PC-9 (cell line): Measurements from ENCODE around the gene MCF2L.

ENCODE experiments used
- EZH2 ChIP-seq: fragments of 200-600 bp; sonication (generic); IDR thresholded peaks from 2 replicates; pipeline ENCODE4 v1.8.0; 2017; ENCODE audit warnings: antibody characterized with exemption, low read depth
- TF ChIP-seq, protein P1 (sequence below): fragments of 200-600 bp; sonication (generic); conservative IDR thresholded peaks from 2 replicates; pipeline ENCODE4 v1.6.1; 2017; ENCODE audit warnings: mixed run types, antibody characterized with exemption, mild to moderate bottlenecking, moderate library complexity

DNA sequence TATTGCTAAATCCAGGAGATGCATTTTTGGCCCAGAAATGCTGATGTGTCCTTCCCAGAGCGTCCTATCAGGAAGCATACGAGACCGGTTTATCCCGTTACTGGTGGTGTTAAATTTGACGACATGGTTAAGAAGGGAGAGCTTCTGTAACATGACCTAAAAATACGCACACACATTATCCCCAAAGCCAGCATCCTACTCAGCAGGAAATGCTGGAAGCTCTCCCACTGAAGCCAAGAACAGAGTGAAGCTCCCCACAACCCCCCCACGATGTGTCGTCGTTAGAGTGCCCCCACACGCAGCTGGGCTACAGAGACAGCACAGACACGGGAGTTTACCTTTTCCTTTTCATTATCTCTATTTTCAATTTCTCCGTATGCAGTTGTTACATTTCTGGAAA is 45.1 kb upstream of the MCF2L start:
- TF ChIP-seq, protein P1, sequence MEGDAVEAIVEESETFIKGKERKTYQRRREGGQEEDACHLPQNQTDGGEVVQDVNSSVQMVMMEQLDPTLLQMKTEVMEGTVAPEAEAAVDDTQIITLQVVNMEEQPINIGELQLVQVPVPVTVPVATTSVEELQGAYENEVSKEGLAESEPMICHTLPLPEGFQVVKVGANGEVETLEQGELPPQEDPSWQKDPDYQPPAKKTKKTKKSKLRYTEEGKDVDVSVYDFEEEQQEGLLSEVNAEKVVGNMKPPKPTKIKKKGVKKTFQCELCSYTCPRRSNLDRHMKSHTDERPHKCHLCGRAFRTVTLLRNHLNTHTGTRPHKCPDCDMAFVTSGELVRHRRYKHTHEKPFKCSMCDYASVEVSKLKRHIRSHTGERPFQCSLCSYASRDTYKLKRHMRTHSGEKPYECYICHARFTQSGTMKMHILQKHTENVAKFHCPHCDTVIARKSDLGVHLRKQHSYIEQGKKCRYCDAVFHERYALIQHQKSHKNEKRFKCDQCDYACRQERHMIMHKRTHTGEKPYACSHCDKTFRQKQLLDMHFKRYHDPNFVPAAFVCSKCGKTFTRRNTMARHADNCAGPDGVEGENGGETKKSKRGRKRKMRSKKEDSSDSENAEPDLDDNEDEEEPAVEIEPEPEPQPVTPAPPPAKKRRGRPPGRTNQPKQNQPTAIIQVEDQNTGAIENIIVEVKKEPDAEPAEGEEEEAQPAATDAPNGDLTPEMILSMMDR: no peak
- no peak for TF ChIP-seq EZH2
